GM21825 (cell line): Measurements from ENCODE around the gene TRPM4.
"Not testable (repeated sequence)": the region's sequence is repeated elsewhere in the genome, so short reads cannot be mapped to it uniquely, and the experiment has no call there.

Experiments used
- ATAC-seq: cut with Tn5 transposase; IDR thresholded peaks from one replicate; pipeline ENCODE4 v1.9.1; 2021; ENCODE audit warnings: mild to moderate bottlenecking, moderate library complexity; ENCODE audit not compliant: unreplicated experiment

Gene TRPM4

DNA sequence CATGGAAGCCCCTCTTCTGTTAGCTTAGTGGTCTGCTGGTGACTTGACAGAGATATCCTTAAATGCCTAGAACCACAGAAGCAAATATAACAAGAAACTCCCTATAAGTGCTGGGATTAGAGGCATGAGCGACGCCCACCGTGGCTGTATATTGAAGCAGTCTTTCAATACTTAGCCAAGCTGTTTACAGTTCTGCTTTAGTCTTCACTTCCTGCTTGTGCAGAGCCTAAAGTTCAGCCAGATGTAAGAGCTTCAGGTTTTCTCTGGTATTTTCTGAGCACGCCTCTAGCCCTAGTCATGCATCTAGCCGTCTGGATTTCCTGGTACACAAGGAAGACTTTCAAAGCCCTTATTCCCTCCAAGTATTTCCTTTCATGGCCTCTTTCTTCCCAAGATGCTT lies 28.5 kb downstream of the TRPM4 start:
- ATAC-seq: no peak

DNA sequence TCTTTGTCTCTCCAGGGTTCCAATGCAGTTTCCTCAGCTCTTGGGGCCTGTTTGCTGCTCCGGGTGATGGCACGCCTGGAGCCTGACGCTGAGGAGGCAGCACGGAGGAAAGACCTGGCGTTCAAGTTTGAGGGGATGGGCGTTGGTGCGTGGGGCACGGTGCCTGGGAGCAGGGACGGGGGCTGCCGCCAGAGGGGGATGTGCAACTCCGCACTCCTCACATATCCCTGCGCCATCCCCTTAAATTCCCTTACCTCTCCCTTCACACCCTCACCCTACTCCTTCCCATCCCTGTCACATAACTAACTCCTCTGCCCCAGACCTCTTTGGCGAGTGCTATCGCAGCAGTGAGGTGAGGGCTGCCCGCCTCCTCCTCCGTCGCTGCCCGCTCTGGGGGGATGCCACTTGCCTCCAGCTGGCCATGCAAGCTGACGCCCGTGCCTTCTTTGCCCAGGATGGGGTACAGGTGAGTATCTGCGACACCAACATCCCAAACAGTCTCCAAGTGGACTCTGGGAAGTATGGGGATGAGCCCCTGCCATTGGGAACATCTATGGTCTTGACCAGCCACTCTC lies 31.1 kb downstream of the TRPM4 start:
- ATAC-seq: no peak

DNA sequence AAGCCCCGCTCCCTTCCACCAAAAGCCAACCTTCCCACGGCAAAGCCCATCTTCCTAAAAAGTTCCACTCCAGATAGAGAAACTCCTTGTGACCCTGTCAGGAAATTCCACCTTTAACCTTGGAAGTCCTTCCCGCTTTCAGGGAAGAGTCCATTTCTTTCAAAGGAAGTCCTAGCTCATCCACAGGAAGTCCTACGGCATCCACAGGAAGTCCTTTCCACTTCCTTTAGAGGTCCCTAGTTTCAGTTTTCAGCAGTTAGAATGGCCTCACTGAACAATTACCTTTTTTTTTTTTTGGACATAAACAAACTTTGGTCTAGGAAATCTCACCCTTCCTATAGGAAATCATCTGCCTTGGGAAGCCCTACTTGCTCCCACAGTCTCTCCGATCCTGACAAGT lies 31.7 kb downstream of the TRPM4 start:
- ATAC-seq: no peak

GRCh38 chr19:49190781-49191180 lies 33.2 kb downstream of the TRPM4 start:
- no peak for ATAC-seq

DNA sequence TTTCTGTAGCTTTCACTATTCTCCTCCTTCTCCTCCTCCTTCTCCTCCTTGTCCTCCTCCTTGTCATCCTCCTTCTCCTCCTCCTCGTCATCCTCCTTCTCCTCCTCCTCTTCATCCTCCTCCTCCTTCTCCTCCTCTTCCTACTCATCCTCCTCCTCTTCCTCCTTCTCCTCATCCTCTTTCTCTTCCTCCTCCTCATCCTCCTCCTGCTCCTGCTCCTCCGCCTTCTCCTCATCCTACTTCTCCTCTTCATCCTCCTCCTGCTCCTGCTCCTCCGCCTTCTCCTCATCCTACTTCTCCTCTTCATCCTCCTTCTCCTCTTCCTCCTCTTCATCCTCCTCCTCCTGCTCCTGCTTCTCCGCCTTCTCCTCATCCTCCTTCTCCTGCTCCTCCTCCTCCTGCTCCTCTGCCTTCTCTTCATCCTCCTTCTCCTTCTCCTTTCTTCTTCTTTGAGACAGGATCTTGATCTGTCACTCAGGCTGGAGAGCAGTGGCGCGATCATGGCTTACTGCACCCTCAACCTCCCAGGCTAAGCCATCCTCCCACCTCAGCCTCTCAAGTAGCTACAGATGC lies 36.3 kb downstream of the TRPM4 start:
- no peak for ATAC-seq

DNA sequence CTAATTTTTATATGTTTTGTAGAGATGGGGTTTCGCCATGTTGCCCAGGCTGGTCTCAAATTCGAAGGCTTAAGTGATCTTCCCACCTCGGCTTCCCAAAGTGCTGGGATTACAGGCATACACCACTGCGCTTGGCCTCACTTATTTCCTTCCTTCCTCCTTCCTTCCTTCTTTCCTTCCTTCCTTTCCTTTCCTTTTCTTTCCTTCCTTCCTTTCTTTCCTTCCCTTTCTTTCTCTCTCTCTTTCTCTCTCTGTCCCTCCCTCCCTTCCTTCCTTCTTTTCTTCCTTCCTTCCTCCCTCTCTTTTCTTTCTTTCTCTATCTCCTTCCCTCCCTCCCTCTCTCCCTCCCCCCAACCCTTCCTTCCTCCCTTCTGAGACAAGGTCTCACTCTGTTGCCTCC lies 36.8 kb downstream of the TRPM4 start:
- ATAC-seq: no peak

GRCh38 chr19:49196527-49197240 lies 39.1 kb downstream of the TRPM4 start:
- ATAC-seq: no peak

GRCh38 chr19:49200238-49200862 lies 42.8 kb downstream of the TRPM4 start:
- no peak for ATAC-seq

GRCh38 chr19:49201042-49201441 lies 43.5 kb downstream of the TRPM4 start:
- no peak for ATAC-seq

DNA sequence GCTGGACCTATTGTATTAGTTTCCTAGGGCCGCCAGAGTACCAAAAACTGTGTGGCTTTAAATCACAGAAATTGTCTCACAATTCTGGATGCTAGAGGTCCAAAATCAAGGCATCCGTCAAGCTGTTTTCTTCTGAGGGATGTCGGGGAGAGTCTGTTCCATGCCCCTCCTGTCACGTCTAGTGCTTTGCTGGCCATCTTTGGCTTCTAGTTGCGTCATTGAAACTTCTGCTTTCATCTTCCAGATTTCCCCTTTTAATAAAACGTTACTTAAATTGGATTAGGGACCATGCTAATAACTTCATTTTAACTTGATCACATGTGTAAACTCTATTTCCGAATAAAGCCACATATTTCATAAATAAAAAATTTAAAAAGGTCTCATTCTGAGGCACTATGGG lies 47.5 kb downstream of the TRPM4 start:
- no peak for ATAC-seq

- not testable (repeated sequence) for ATAC-seq
Observed at GRCh38 chr19:49209502-49209901, 51.9 kb downstream of the TRPM4 start.

DNA sequence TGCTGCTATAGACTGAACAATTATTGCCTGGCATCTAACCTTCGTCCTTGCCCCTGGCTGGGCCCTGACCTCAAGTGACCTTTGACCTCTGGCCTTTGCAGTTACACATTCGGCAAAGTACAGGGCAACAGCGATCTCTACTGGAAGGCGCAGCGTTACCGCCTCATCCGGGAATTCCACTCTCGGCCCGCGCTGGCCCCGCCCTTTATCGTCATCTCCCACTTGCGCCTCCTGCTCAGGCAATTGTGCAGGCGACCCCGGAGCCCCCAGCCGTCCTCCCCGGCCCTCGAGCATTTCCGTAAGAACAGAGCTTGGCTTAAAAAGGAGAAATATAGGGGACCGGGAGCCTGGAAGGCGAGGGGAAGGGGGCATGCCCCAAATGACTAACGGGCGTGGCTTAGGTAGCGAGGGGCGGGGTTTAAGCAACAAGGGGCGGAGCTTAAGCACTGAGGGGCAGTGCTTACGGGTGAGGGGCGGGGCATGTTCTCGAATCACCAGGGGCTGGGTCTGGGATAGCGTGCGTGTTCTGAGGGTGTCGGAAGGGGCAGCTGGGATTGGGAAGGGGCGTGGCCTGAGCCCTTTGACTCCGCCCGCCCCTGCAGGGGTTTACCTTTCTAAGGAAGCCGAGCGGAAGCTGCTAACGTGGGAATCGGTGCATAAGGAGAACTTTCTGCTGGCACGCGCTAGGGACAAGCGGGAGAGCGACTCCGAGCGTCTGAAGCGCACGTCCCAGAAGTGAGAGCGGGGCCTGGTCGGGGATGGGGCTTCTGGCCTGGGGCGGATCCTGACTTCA lies 52.7 kb downstream of the TRPM4 start:
- ATAC-seq: no peak

GRCh38 chr19:49210901-49211451 lies 53.4 kb downstream of the TRPM4 start:
- ATAC-seq: no peak

- ATAC-seq: no peak
Observed at GRCh38 chr19:49212016-49212701, 54.6 kb downstream of the TRPM4 start.

GRCh38 chr19:49213791-49214190 lies 56.2 kb downstream of the TRPM4 start:
- no peak for ATAC-seq

- no peak for ATAC-seq
Observed at GRCh38 chr19:49214701-49215100, 57.1 kb downstream of the TRPM4 start.

DNA sequence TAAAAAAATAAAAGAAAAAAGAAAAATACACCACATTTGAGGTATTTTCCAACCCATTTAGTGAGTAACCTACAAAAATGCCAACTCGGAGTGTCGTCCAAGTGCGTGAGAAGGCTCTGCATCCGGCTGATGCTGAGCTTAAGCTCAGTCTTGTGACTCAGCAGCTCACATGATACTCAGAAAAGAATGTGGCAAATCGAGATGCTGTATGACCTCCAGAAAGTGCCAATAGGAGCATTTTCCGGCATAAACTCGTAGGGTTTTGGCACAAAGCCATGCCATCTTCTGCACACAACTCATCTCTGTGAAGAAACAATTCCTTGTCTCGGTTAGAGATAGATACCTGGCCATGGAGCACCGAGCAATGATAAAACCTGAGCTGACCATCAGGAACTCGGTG lies 58.5 kb downstream of the TRPM4 start:
- no peak for ATAC-seq

DNA sequence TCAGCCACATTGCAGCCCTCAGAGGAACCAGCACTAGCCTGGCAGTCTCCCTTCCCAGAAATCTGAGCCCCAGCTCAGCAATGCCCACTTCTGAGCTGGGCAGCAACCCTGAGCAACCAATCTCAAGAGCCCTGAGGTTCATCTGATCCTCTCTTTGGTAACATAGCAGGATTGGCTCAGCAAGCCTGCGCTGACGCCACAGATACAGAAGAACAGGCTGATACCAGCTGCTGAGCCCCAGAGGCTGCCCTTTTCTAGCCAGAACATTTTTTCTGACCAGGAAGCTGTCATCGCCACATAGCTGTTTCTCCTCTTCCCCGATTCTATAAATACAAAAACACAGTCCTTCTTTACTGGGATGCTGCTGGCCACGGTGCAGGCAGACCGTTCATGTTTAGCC lies 59.8 kb downstream of the TRPM4 start:
- no peak for ATAC-seq

DNA sequence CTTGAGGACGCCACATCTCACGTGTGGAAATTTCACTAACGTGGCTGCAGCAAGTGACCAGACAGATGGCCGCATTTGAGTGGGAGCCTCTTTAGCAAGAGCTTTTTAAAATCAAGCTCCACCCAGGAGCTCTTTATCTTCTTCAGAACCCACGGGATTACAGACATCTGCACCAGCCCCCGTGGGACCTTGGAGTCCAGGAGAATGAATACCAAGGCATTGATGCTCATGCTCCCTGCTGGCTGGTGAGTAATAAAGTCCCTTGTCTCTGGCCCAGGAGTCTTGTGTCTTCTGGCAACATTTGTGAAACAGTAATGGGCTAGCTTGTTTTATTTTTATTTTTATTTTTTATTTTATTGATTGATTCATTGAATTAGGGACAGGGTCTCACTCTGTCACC lies 64.4 kb downstream of the TRPM4 start:
- ATAC-seq: no peak

GRCh38 chr19:49222528-49222927 lies 64.9 kb downstream of the TRPM4 start:
- no peak for ATAC-seq
